ENCODE data around the gene TMEM92.

GRCh38 chr17:50259477-50260324 is 14.6 kb upstream of the TMEM92 start:
- TF ChIP-seq EZH2 (IDR thresholded peaks at IDR 0.05; ENCODE audit: insufficient read depth, poor library complexity, severe bottlenecking) (no peak), EZH2phosphoT487 (IDR thresholded peaks at IDR 0.05; ENCODE audit: insufficient read depth, low read depth) (no peak)
